ENCODE results near the gene HNRNPR.
"Not testable (repeated sequence)": the region's sequence is repeated elsewhere in the genome, so short reads cannot be mapped to it uniquely, and the experiment has no call there.

HNRNPR gene

DNA sequence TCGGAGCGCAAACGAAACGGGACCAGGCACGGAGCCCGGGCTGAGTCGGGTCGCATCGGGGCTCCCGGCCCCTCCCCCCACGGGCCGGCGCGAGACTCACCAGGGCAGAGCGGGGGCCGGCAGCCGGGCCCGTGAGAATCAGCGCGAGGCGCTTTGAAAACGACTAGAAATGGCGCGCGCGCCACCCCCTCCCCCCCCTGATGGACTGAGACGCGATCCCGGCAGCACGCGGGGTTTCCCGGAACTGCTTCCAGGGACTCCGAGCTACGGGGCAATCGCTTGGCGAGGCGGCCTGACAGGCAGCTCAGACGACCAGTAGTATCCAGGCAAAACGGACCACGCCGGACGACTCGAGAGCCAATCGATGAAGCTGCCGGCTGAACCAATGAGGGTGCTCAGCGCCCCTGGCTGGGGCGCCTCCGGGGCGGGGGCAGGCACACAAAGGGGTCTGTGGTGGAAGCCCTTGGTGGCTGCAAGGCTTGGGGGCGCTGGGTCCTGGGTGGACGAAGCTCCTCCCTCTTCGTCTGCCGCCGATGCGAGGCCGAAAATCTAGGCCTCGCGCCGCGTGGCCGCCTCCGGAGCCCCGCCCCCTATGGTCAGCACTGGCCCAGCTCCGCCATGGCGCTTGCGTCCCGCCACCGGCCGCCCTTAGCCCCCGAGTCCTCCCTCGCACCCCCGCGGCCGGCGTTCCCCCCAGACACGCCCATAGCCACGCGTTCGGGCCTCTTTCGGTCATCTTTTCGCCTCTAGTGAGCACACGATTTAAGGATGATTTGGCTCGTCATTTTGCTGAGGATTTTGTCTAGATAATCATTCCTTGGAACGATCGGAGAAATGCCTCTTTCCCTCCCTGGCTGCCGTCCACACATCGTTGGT, at the start of gene HNRNPR:
Gene HNRNPR (minus strand): TSS at position 174 of the 876 bp plus-strand sequence. CDS start 3,276 bp downstream, outside the sequence.
- DNase-seq (ENCODE audit: low spot score): peak; percentile 100

DNA sequence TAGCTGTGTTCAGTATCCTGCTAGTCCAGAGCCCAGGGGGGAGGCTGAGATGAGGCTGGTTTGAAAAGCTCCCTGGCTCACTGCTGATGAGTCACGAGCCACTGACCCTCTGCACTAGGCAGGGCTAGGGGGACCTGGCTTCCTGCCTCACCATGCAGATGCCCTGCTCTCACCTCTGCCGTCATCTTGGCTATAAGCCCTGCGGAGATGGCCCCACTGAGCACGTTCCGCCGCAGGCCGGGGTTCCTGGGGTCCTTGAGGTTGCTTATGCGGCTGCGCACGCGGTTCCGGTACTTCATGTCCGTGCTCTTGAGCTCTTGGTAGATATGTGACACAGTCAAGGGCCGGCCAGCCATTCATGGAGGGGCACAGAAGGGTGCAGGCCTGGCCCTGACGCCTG, 49.6 kb upstream of the HNRNPR start:
- DNase-seq (ENCODE audit: low spot score): no peak

DNA sequence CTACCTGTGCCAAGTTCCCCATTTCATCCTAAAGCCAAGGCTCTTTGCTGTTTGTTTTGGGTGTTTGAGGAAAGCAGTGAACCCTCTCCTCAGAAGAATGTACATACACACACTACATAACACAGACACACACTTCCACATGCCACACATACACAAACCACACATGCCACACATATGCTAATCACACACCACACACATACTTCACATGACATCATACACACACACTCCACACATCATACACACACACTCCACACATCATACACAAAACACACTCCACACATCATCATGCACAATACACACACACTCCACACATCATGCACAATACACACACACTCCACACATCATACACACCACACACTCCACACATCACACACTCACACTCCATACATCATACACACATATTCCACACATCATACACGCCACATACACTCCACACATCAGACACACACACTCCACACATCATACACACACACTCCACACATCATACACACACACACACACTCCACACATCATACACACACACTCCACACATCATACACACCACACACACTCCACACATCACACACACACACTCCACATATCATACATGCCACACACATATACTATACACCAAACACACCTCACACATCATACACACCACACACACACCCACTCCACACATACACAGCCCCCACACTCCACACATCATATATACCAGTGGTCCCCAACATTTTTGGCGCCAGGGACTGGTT, 48.2 kb upstream of the HNRNPR start:
- DNase-seq (ENCODE audit: low spot score): no peak

DNA sequence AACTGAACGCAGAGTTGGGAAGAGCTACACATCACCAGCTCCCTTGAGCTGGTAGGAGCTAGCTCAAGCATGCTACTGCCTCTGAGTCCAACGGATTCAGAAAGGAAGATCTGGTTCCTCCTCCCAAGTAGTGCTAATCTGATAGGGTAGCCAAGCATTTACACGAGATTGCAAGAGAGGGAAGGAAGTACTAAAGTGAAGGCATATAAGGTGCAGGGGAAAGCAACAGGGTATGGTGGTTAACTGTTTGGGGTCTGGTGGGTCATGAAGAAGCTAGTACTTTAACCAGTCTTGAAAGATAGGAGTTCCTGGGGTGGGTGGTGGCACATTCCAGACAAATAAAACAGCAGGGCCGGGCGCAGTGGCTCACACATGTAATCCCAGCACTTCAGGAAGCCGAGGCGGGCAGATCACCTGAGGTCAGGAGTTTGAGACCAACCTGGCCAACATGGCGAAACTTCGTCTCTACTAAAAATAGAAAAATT, 45.8 kb upstream of the HNRNPR start:
- DNase-seq (ENCODE audit: low spot score): no peak

DNA sequence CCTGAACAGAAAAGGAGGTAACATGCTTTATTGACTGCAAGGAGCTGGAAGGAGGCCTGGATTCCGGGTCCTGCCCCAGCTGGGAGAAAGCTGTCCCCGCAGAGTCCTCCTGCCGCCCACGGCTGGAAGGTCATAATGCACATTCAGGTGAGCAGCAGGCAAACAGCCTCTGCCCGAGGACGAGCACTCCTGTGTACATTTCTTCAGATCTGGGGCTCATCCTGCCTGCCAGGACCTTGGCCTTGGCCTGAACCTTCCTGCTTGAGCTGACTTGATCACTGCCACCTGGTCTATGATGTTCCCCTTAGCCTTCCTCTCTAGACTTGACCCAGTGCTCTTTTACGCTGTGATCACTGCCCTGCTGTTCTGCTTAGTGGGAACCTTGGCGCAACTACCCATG, 43.4 kb upstream of the HNRNPR start:
- no peak for DNase-seq (ENCODE audit: low spot score)

DNA sequence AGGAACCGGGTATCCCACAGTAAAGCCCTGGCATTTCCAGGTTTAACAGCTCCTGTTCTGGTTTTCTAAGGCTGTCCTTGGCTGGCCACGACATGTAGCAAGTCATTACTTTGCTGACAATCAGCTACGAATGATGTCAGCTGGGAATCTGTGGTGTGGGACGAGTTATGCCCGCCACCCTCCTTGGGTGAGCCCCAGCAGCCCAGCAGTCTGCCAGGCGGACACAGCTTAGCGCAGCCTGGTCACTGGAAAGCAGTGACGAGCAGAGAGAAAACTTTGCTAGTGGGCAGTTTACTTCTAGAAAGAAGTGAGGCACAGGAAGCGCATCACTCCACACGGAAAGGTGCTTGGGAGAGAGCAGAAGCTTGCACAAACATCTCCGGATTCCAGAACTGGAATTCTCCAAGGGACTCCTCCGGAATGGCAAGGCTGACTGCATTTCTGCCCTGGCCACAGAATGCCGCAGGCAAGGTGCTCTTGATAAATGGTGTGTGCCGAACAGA, 41.1 kb upstream of the HNRNPR start:
- no peak for DNase-seq (ENCODE audit: low spot score)

DNA sequence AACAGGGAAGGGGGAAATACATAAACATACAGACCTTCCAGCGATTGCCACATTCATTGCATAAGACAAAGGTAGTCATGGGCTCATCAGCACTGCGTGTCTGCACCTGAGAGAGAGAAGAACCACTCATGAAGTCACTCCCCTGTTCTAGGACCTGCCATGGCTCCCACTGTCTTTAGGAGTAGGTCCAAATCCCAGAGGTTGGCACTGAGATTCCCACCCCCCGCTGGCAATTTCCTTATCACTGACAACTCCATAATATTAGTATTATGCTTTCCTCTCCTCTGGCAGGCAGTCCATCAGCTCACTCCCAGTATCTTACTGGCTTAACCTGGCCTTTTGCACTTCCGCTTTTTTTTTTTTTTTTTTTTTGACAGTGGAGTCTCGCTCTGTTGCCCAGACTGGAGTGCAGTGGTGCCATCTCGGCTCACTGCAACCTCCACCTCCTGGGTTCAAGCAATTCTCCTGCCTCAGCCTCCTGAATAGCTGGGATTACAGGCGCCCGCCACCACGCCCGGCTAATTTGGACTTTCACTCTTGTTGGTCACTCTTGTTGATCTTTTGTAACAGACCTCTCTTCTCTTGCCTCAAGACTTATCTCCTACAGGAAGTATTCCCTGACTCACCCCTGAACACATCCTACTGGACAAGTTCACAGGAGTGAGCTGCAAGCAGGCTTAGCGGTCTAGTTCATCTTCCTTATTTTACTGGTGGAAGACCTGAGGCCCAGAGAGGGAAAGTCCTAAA, 40.4 kb upstream of the HNRNPR start:
- peak; percentile 49 for DNase-seq (ENCODE audit: low spot score)

DNA sequence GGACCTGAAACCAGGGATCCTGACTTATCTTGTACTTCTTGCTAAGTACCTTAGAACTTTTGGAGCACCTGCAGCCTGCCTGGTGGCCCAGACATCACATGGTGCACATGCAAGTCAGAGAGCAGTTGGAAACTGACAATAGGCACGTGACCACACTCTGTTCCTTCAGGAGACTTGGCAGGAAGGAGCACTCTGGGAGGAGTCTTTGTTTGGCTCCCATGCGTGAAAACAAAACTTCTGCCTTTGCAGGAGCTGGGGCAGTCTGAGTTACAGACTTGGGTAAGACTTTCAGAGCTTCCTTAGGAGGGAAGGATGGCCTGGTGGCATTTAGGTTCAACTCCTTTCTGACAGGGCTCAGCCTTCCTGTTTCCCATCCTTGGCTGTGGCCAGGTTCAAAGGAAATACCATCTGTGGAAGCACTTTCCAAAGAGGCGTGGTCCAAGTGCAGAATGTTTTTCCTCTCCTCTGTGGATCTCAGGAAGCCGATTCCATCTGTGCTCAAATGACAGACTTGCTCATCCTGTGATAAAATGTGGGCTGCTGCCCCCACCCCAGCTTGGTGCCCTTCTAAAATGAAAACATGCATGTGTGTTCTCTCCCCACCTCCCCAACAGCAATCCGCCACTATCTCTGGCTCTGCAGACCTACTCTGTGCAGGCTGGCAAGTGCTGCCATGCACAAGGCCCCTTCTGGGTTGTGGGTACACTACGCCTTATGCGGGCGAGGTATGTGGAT, 39.7 kb upstream of the HNRNPR start:
- DNase-seq (ENCODE audit: low spot score): no peak

DNA sequence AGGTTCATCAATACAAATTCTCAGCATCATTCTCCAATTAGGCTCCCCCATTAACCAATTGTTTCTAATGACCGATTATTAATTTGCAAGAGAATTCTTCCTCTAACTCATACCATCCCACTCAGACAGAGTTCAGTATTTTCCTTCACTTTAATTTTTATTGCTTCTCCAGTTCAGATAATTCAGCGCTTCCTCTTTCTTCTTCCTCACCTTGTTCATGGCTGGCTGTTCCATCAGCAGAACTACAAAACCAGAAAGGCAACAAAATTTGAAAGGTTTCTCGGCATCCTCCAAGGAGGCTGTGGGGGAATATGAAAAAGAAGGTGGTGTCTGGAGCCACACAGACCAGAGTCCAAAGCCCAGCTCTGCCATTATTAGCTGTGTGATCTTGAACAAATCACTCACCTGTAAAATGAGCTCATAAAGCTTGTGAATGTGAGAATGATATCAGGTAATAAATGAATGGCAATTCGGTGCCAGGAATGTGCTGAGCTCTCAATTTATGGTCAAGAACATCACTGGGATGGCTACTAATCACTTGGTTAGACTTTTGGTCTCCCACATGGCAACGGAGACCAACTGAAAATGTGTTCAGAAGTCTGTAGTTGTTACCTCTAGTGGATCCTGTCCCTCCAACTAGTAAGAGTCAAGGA, 37.3 kb upstream of the HNRNPR start:
- DNase-seq (ENCODE audit: low spot score): no peak

DNA sequence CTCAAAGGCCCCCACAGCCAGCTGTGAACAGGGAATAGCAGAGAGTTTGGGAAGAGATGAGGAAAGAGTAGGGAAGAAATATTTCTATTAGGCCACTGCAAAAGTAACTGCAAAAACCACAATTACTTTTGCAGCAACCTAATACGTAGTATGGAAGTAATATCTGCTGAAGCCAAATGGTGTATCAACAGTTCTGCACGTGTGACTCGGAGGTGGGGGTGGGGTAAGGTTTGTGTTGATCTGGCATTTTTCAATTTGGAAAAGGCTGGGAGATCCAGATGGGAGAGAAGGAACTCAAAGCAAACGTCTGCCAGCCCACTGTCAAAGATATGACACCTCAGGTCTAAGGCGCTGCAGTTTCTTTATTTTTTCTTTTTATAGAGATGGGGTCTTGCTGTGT, 36.6 kb upstream of the HNRNPR start:
- DNase-seq (ENCODE audit: low spot score): no peak

DNA sequence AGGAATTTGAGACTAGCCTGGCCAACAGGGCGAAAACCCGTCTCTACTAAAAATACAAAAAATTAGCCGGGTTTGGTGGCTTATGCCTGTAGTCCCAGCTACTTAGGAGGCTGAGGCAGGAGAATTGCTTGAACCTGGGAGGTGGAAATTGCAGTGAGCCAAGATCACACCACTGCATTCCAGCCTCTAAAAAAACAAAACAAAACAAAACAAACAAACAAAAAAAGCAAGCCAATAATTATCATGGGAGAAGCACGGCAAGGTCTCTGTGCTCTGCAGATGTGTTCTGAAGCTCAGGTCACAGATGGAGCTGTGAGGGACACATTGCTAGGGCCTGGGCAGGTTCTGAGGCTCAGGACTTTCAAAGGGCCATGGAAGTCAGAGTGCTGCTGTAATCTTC, 36.2 kb upstream of the HNRNPR start:
- DNase-seq (ENCODE audit: low spot score): not testable (repeated sequence)

DNA sequence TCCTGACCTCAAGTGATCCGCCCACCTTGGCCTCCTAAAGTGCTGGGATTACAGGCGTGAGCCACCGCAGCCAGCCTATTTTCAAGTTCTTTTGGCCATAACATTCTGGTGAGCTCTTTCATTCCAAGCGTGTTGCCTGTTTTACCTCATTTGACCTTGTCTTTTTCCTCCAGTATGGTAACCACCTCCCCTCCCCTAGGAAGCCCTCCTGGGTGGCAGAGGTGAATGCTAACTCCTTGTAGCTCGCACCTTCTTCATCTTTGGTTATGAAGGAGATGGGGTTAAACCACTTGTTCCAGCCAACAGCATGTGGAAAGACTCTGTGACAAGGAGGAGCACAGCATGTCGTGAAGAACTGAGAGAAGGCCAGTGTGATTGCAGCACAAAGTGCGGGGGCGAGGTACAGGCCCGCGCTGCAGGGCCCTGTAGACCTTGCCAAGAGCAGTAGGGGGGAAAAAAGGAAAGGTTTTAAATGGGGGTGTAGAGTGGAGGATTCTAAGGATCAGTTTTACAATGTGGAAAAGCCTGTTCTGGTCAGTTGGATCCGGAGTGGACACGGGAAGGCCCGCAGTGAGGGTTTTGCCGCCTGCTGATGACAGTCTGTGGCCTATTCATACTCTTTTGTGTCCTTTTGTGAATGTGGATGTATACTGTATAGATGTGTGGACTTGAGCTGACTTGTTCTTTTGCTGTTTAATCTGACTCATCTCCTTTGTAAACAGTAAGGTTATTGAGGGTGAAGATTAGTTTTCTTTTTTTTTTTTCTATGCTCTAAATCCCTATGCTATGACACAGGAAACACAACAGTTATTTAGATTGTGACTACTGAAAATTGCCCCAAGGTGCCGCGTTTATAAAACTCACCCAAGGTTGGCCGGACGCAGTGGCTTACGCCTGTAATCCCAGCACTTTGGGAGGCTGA, 33.1 kb upstream of the HNRNPR start:
- DNase-seq (ENCODE audit: low spot score): peak; percentile 56

DNA sequence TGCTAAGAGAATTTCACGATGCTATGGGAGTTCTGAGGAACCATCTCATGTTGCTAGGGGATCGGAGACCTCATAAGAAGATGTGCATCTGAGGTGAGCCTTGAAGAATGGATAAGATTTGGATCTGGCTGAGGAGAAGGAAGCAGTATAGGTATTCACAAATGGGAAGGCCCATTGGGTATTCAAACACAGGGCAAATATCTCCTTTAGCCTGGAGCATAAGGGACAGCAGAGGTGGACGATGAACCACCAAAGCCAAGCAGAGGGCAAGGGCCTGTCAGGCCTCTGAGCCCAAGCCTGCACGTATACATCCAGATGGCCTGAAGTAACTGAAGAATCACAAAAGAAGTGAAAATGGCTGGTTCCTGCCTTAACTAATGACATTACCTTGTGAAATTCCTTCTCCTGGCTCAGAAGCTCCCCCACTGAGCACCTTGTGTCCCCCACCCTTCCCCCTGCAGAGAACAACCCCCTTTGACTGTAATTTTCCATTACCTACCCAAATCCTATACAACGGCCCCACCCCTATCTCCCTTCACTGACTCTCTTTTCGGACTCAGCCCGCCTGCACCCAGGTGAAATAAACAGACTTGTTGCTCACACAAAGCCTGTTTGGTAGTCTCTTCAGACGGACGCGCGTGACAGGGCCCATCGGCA, 30.1 kb upstream of the HNRNPR start:
- DNase-seq (ENCODE audit: low spot score): not testable (repeated sequence)

DNA sequence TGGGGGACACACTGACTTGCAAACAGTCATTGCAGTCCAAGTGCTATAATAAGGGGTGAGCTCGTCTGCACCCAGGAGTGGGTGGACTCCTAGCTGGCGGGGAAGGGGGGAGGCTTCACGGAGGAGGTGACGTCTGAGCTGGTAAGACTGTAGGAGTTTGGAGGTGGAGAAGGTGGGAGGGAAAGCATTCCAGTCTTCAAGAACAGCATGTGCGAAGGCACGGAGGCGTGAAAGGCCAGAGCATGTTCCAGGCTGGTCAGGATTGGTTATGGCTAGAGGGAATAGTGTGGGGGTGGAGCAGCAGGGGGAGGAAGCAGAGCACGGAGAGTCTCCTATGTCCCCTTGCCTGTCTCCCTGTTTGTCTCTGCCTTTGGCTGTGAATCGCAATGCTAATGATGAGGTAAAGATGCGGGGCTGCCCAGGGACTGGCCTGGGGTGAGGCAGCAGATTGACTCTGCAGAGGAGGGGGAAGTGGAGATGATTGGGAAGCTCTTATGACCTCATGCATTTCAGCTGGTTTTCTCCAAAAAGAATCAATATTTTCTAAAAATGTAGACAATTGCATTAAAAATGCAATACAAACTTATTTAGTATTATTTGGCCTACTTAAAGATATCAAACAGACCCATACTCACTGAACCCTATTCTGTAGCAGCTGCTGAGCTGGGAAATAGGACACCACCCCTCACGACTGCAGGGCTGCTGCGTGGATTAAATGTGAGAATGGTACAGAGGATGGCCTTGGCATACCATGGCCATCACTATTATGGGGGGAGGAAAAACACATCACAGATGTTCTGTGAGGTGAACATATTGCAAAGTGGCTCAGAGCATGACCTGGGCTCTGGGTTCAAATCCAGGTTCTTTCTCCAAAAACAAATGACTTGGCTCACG, 28.1 kb upstream of the HNRNPR start:
- no peak for DNase-seq (ENCODE audit: low spot score)

DNA sequence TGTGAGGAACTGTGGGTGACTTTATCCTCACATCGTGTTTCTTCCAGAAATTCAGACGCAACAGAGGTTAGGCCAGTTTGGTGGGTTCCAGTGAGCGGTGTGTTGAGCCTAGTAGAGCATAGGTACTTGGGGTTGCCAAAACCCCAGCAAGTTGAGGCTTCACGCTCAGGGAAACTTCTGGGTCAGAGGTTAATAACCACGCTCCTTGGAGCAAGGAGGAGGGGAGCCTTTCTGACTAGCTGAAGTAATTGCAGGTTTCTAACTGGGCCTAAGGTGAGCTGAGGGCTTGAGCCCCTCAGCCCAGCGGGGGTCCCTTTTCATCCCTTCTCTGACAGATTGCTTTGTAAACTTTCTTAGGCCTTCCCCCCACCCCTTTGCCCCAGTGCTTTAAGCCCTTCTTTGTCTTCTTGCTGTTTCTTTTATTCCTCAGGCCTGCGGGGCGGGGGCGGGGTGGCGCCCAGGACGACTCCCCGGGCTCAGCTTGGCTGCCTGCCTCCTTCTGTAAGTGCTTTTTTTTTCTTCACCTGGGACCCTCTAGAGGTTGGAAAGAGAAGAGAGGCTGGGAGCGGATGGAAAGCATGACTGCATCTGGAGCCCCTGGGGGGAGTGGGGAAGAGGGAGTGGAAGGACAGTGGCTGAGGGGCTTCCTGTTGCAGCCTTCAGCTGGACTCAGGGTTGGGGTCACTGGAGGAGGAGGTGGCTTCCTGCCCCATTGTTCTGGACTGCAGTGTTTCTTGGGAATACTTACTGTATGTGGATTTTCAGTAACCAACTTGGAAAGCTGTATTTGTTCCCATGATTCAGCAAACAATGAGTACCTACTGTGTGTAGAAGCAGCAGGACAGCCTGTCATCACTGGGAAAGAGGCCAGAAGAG, 26.9 kb upstream of the HNRNPR start:
- no peak for DNase-seq (ENCODE audit: low spot score)

DNA sequence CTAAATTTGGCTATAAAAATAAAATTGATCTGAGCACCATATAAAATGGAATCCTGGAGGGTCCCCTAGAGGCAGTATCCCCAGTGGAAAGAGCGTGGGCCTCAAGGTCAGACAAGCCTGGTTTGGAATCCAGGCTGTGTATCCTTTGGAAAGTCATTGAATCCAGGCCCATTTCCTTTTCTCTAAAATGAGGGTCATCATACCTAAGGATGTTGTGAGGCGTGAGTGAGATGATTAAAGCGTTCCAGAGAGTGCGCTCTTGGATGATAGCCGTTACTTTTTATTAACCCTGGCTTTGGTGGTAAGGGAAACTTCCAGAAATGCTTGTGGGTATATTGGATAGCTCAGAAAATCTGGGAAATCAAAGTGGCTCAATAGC, 26.2 kb upstream of the HNRNPR start:
- DNase-seq (ENCODE audit: low spot score): no peak

DNA sequence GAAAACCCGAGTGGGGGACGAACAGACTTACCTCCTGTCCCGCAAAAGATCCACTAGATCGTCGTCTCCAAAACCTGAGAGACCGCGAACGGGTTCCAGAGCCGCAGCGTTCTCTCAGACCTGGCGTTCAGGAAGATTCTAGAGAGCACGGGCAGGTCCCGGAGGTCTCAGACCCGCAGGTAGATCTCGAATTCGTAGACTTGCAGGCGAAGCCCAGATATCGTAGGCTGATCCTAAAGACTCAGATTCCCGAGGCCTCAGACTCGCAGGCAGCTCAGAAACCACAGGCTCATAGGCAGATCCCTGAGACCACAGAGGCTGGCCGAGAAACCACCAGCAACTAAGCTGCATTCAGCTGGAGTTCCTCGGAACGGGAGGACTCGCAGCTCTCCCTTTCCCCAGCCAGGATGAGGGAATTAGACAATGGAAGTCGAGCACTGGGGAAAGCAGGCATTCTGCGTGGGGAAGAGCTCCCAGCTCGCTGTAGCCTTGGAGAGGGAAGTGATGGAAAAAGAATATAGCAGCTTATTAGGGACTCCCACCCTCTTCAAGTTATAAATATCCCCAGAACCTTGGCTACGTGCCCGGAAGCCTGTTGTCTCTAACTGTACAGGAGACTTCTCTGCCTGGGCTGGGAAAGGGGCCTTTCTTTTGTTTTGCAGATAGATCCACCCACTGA, 25.4 kb upstream of the HNRNPR start, which contains the start of gene ZNF436:
Gene ZNF436 (minus strand): TSS at position 502 of the 679 bp plus-strand sequence. CDS start 1,831 bp downstream, outside the sequence.
- DNase-seq (ENCODE audit: low spot score): peak; percentile 60

Measured in RKO (cell line).